Neuronal stem cell (in vitro differentiated cells): ENCODE results near the gene BMPER.

Experiments
- DNase-seq: peaks from one replicate; pipeline ENCODE4 v3.0.0-alpha.2; 2013; ENCODE audit warnings: low spot score
- H2AFZ ChIP-seq: one replicate; pipeline ENCODE4 v1.6.1; 2013; ENCODE audit warnings: mild to moderate bottlenecking, low read length, inconsistent platforms
- H2AK5ac ChIP-seq: 2 replicates; pipeline ENCODE4 v1.6.1; 2013; ENCODE audit warnings: low read depth, mild to moderate bottlenecking, inconsistent platforms, low read length, moderate library complexity, mixed read lengths
- H2BK120ac ChIP-seq: 2 replicates; pipeline ENCODE4 v1.6.1; 2013; ENCODE audit warnings: low read depth, mild to moderate bottlenecking, inconsistent platforms, low read length, moderate library complexity, mixed read lengths
- H2BK12ac ChIP-seq: one replicate; pipeline ENCODE4 v1.6.1; 2013; ENCODE audit warnings: low read length, inconsistent platforms
- H2BK15ac ChIP-seq: 2 replicates; pipeline ENCODE4 v1.6.1; 2013; ENCODE audit warnings: mild to moderate bottlenecking, low read length, inconsistent platforms, mixed read lengths
- H2BK5ac ChIP-seq: one replicate; pipeline ENCODE4 v1.6.1; 2013; ENCODE audit warnings: inconsistent platforms, mild to moderate bottlenecking, low read length, moderate library complexity
- H3K14ac ChIP-seq: one replicate; pipeline ENCODE4 v1.6.1; 2013; ENCODE audit warnings: low read length, inconsistent platforms
- H3K18ac ChIP-seq: 2 replicates; pipeline ENCODE4 v1.6.1; 2013; ENCODE audit warnings: low read length, inconsistent platforms
- H3K23ac ChIP-seq: 2 replicates; pipeline ENCODE4 v1.6.1; 2013; ENCODE audit warnings: low read depth, mild to moderate bottlenecking, mixed read lengths, low read length, inconsistent platforms; ENCODE audit not compliant: poor library complexity
- H3K27ac ChIP-seq: replicated peaks from 3 replicates; pipeline ENCODE4 v1.5.1; 2013; ENCODE audit warnings: low read length, inconsistent platforms
- H3K27me3 ChIP-seq, 3 experiments: 2 replicates each; pipeline ENCODE4 v1.6.1; 2013; ENCODE audit warnings: low read length in 3 of 3, mild to moderate bottlenecking in 2 of 3, inconsistent platforms in 1 of 3, low read depth in 1 of 3, mixed read lengths in 1 of 3, moderate library complexity in 1 of 3; ENCODE audit not compliant: control insufficient read depth in 3 of 3, insufficient read depth in 3 of 3
- H3K36me3 ChIP-seq, 2 donors: replicated peaks in 1 of 2; 2 replicates each; pipeline ENCODE4 v1.6.1; 2013; ENCODE audit warnings: low read length in 2 of 2; ENCODE audit not compliant: control insufficient read depth in 2 of 2, insufficient read depth in 2 of 2
- H3K4ac ChIP-seq: 2 replicates; pipeline ENCODE4 v1.6.1; 2013; ENCODE audit warnings: inconsistent platforms, mild to moderate bottlenecking, low read length, moderate library complexity
- H3K4me1 ChIP-seq, 2 donors: 1 replicate in 1 of 2; 2 replicates in 1 of 2; pipeline ENCODE4 v1.6.1; 2013; ENCODE audit warnings: low read length in 2 of 2, low read depth in 1 of 2; ENCODE audit not compliant: control insufficient read depth in 2 of 2, insufficient read depth in 1 of 2
- H3K4me2 ChIP-seq: one replicate; pipeline ENCODE4 v1.6.1; 2013; ENCODE audit warnings: mild to moderate bottlenecking, low read length, inconsistent platforms; ENCODE audit not compliant: insufficient read depth, poor library complexity, severe bottlenecking
- H3K4me3 ChIP-seq, 2 donors: 2 replicates each; pipeline ENCODE4 v1.5.1; 2013; ENCODE audit warnings: low read length in 2 of 2, mild to moderate bottlenecking in 2 of 2, inconsistent platforms in 1 of 2, moderate library complexity in 1 of 2
- H3K79me1 ChIP-seq: one replicate; pipeline ENCODE4 v1.6.1; 2013; ENCODE audit warnings: low read depth, mild to moderate bottlenecking, inconsistent platforms, low read length, moderate library complexity
- H3K9ac ChIP-seq: one replicate; pipeline ENCODE4 v1.6.1; 2013; ENCODE audit warnings: mild to moderate bottlenecking, low read depth, low read length, inconsistent platforms; ENCODE audit not compliant: poor library complexity
- H3K9me3 ChIP-seq, 2 donors: replicated peaks in 1 of 2; 2 replicates each; pipeline versions ENCODE3 to v1.6.1; 2013; ENCODE audit warnings: low read length in 2 of 2, mild to moderate bottlenecking in 2 of 2, inconsistent platforms in 1 of 2, low read depth in 1 of 2, mixed read lengths in 1 of 2, moderate library complexity in 1 of 2; ENCODE audit not compliant: control insufficient read depth in 2 of 2, insufficient read depth in 1 of 2
- H4K8ac ChIP-seq: one replicate; pipeline ENCODE4 v1.6.1; 2013; ENCODE audit warnings: low read depth, mild to moderate bottlenecking, inconsistent platforms, low read length, moderate library complexity
- H4K91ac ChIP-seq: one replicate; pipeline ENCODE4 v1.6.1; 2013; ENCODE audit warnings: low read length, low read depth, mild to moderate bottlenecking, inconsistent platforms; ENCODE audit not compliant: poor library complexity
- WGBS, 2 donors: extraction: QIAGEN DNeasy Blood & Tissue Kit; methylation state at CpG; one replicate each; pipeline ENCODE4 v1.1.7; 2013; ENCODE audit warnings: missing lambda C conversion rate in 2 of 2, mixed read lengths in 1 of 2; ENCODE audit not compliant: insufficient read length in 2 of 2, insufficient replicate concordance in 1 of 2; ENCODE audit errors: extremely low coverage in 2 of 2; 5-methylcytosine and 5-hydroxymethylcytosine counted together

The BMPER gene

GRCh38 chr7:33982425-33982786 is 77.1 kb downstream of the BMPER start:
- no peak overlapping the region for H3K23ac ChIP-seq
- H3K4ac ChIP-seq: no peak overlapping the region
- H2BK5ac ChIP-seq: no peak overlapping the region
- H4K8ac ChIP-seq: no peak overlapping the region
- no peak overlapping the region for H3K27ac ChIP-seq
- no peak overlapping the region for H3K4me3 ChIP-seq
- H2AK5ac ChIP-seq: no peak overlapping the region
- no peak overlapping the region for H3K4me2 ChIP-seq
- H4K91ac ChIP-seq: no peak overlapping the region
- H3K18ac ChIP-seq: no peak overlapping the region
- H2AFZ ChIP-seq: no peak overlapping the region
- no peaks in the 10 kb centered on the region for H3K36me3 ChIP-seq
- no peak overlapping the region for H2BK120ac ChIP-seq
- no peaks in the 10 kb centered on the region for H3K27me3 ChIP-seq
- H3K4me1 ChIP-seq: peaks cover 0 to 2% of the 10 kb centered on the region in 2 donors
- no peak for DNase-seq
- no peak overlapping the region for H2BK12ac ChIP-seq
- WGBS, 2 donors: no CpG with 5 or more reads among the region's 2 CpGs
- H3K14ac ChIP-seq: no peak overlapping the region
- H3K9ac ChIP-seq: no peak overlapping the region
- no peak overlapping the region for H2BK15ac ChIP-seq
- no peaks in the 10 kb centered on the region for H3K9me3 ChIP-seq
- no peaks in the 10 kb centered on the region for H3K79me1 ChIP-seq

DNA sequence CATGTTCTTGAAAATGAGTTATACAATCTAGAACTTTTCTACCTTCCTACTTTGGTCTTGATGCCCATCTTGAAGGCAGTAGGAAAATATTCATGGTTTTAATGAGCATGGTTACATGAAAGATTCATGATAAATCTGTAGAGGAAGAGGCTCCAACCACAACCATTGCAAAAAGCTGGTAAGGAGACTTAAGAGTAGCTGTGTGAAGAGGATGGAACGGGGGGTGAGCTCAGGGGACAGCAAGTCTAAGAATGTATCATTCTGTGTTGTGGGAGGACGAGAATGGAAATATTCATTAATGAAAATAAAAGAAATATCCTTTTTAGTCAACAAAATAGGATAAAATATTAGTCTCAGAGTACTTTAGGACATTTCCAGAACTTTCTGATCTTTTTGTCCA is 81.1 kb downstream of the BMPER start:
- no peak overlapping the region for H3K27ac ChIP-seq
- H2BK5ac ChIP-seq: no peak overlapping the region
- no peak overlapping the region for H3K4me2 ChIP-seq

GRCh38 chr7:33986951-33987947 is 81.9 kb downstream of the BMPER start:
- H3K14ac ChIP-seq: no peak overlapping the region
- H4K91ac ChIP-seq: no peak overlapping the region
- no peak overlapping the region for H3K4ac ChIP-seq
- H2AK5ac ChIP-seq: no peak overlapping the region
- H3K36me3 ChIP-seq: no peaks in the 10 kb centered on the region
- H3K9ac ChIP-seq: no peak overlapping the region
- no peak overlapping the region for H2BK5ac ChIP-seq
- no peaks in the 10 kb centered on the region for H3K27me3 ChIP-seq
- no peak overlapping the region for H2AFZ ChIP-seq
- H3K9me3 ChIP-seq: no peaks in the 10 kb centered on the region
- no peak overlapping the region for H2BK120ac ChIP-seq
- no CpG with 5 or more reads among the region's 9 CpGs for WGBS, 2 donors
- no peak overlapping the region for H3K4me3 ChIP-seq
- peaks cover 0 to 2% of the 10 kb centered on the region in 2 donors for H3K4me1 ChIP-seq
- H4K8ac ChIP-seq: no peak overlapping the region
- no peak overlapping the region for H2BK15ac ChIP-seq
- no peak overlapping the region for H3K23ac ChIP-seq
- no peak for DNase-seq
- no peak overlapping the region for H3K27ac ChIP-seq
- H3K18ac ChIP-seq: no peak overlapping the region
- H2BK12ac ChIP-seq: no peak overlapping the region
- H3K79me1 ChIP-seq: no peaks in the 10 kb centered on the region
- H3K4me2 ChIP-seq: no peak overlapping the region

More for the DNA sequence above, 81.1 kb downstream of the BMPER start:
- no peak overlapping the region for H3K9ac ChIP-seq
- no peak overlapping the region for H3K18ac ChIP-seq
- no peaks in the 10 kb centered on the region for H3K27me3 ChIP-seq
- no peak overlapping the region for H3K4me3 ChIP-seq
- H3K9me3 ChIP-seq: no peaks in the 10 kb centered on the region
- no peak for DNase-seq
- no peak overlapping the region for H2BK12ac ChIP-seq
- H3K4me1 ChIP-seq: peaks cover 0 to 2% of the 10 kb centered on the region in 2 donors
- H3K79me1 ChIP-seq: no peaks in the 10 kb centered on the region
- H4K8ac ChIP-seq: no peak overlapping the region
- no peak overlapping the region for H3K14ac ChIP-seq
- no peak overlapping the region for H2AFZ ChIP-seq
- H2BK120ac ChIP-seq: no peak overlapping the region
- H3K23ac ChIP-seq: no peak overlapping the region
- no peak overlapping the region for H2AK5ac ChIP-seq
- no peaks in the 10 kb centered on the region for H3K36me3 ChIP-seq
- WGBS, 2 donors: no CpG with 5 or more reads among the region's 2 CpGs
- no peak overlapping the region for H2BK15ac ChIP-seq
- H3K4ac ChIP-seq: no peak overlapping the region
- H4K91ac ChIP-seq: no peak overlapping the region

GRCh38 chr7:33996899-33997298 is 91.6 kb downstream of the BMPER start:
- Histone ChIP-seq H2BK15ac (no peak overlapping the region), H3K4me1 (no peaks in the 10 kb centered on the region), H2BK5ac (no peak overlapping the region), H2BK12ac (no peak overlapping the region), H3K23ac (no peak overlapping the region), H3K27me3 (no peaks in the 10 kb centered on the region), H2AK5ac (no peak overlapping the region), H4K8ac (no peak overlapping the region), H3K18ac (no peak overlapping the region), H3K14ac (no peak overlapping the region), H3K4ac (no peak overlapping the region), H3K9me3 (no peaks in the 10 kb centered on the region), H3K9ac (no peak overlapping the region), H3K79me1 (no peaks in the 10 kb centered on the region), H2AFZ (no peak overlapping the region), H2BK120ac (no peak overlapping the region), H3K4me3 (no peak overlapping the region), H3K27ac (no peak overlapping the region), H3K36me3 (no peaks in the 10 kb centered on the region), H4K91ac (no peak overlapping the region), H3K4me2 (no peak overlapping the region)
- no peak for DNase-seq
- no CpG with 5 or more reads among the region's 1 CpG for WGBS, 2 donors
